Upper lobe of left lung (tissue), 6 donors: ENCODE results near the gene BBC3. TPM values are rescaled to one million over a fixed set of nuclear protein-coding genes. Genes with fewer than 3 reads are reported as not detected.

ENCODE experiments used
- ATAC-seq, 2 donors: fragments of 200-7000 bp; cut with Tn5 transposase; one replicate each; pipeline ENCODE4 v1.9.1; 2022; ENCODE audit warnings: mild to moderate bottlenecking in 2 of 2, moderate library complexity in 2 of 2; ENCODE audit not compliant: low FRiP score in 2 of 2
- DNase-seq, 2 donors: peaks; one replicate each; pipeline ENCODE4 v3.0.0-alpha.2; 2019 to 2020
- H3K27ac ChIP-seq, 4 donors: fragments of 200-600 bp; sonication (generic); one replicate each; pipeline ENCODE4 v1.5.1; 2016 to 2019
- H3K27me3 ChIP-seq, 4 donors: fragments of 200-600 bp; sonication (generic); one replicate each; pipeline ENCODE4 v1.5.1; 2017 to 2019
- H3K36me3 ChIP-seq, 4 donors: fragments of 200-600 bp; sonication (generic); one replicate each; pipeline ENCODE4 v1.5.1; 2016 to 2019
- H3K4me1 ChIP-seq, 4 donors: fragments of 200-600 bp; sonication (generic); one replicate each; pipeline ENCODE4 v1.5.1; 2018 to 2019
- H3K4me3 ChIP-seq, 4 donors: fragments of 200-600 bp; sonication (generic); one replicate each; pipeline ENCODE4 v1.5.1; 2017 to 2019; ENCODE audit warnings: mild to moderate bottlenecking in 2 of 4, moderate library complexity in 1 of 4
- H3K9me3 ChIP-seq, 4 donors: fragments of 200-600 bp; sonication (generic); one replicate each; pipeline ENCODE4 v1.5.1; 2018 to 2019
- CTCF ChIP-seq, 6 experiments: fragments of 450-650 bp in 4 of 6; fragments of 200-600 bp in 2 of 6; sonication (generic) in 2 of 6; IDR thresholded peaks; one replicate each; pipeline ENCODE4 v1.5.1; 2016 to 2019; ENCODE audit warnings: antibody characterized with exemption in 6 of 6
- EP300 ChIP-seq, 4 donors: sonication (generic); formaldehyde crosslinking; IDR thresholded peaks; one replicate each; pipeline ENCODE4 v1.5.1; 2017; ENCODE audit warnings: antibody characterized with exemption in 4 of 4, control low read depth in 2 of 4
- POLR2A ChIP-seq, 4 donors: fragments of 450-650 bp; IDR thresholded peaks; one replicate each; pipeline ENCODE4 v1.5.1; 2016 to 2017; ENCODE audit warnings: antibody characterized with exemption in 4 of 4, mild to moderate bottlenecking in 2 of 4
- POLR2AphosphoS5 ChIP-seq, 2 donors: sonication (generic); formaldehyde crosslinking; IDR thresholded peaks; one replicate each; pipeline ENCODE4 v1.5.1; 2017; ENCODE audit warnings: antibody characterized with exemption in 2 of 2
- WGBS, 2 donors: methylation state at CpG; one replicate each; pipeline ENCODE4 v1.1.5; 2017 to 2018; 5-methylcytosine and 5-hydroxymethylcytosine counted together
- total RNA-seq, 6 donors: library from RNA; depleted of rRNA in 4 of 6; stranded (reverse); fragments of >200 nt in 4 of 6; gene quantifications; one replicate each; pipeline versions ENCODE4 v1.1.0 to v1.2.1, GENCODE V29; 2016 to 2021
- donor health status: DM: no; HTN: no; CAD: no; lungs with moderate emphysema.
- donor health status: DM: no; HTN: yes; CAD: no; lungs with severe emphysema.

The BBC3 gene
- total RNA-seq, 6 donors from 2014 or later = 7.4 to 29.3 (median 15.9) TPM

GRCh38 chr19:47230054-47230920 lies 712 bp downstream of the BBC3 start:
- Histone ChIP-seq H3K4me3 (peak overlapping the region; percentile 90 to 99 (median 99)), H3K9me3 (no peaks in the 10 kb centered on the region), H3K27ac (peak overlapping the region; percentile 98 to 100 (median 100)), H3K27me3 (no peaks in the 10 kb centered on the region), H3K4me1 (peaks cover 46 to 75% (median 60%) of the 10 kb centered on the region in 4 donors), H3K36me3 (no peaks in the 10 kb centered on the region)
- peak in 1 of 2 donors; percentile 14 for ATAC-seq
- 4% methylated on average over 4 of the region's 84 CpGs; no CpG with 5 or more reads in 1 of the 2 donors for WGBS, 2 donors
- peak; percentile 72 to 98 for DNase-seq
- TF ChIP-seq POLR2AphosphoS5 (IDR thresholded peaks at IDR 0.05) (peak in 1 of 2 donors; percentile 18), CTCF (IDR thresholded peaks at IDR 0.05) (peak; percentile 95 to 99 (median 96)), POLR2A (IDR thresholded peaks at IDR 0.05) (no peak), EP300 (IDR thresholded peaks at IDR 0.05) (no peak)

DNA sequence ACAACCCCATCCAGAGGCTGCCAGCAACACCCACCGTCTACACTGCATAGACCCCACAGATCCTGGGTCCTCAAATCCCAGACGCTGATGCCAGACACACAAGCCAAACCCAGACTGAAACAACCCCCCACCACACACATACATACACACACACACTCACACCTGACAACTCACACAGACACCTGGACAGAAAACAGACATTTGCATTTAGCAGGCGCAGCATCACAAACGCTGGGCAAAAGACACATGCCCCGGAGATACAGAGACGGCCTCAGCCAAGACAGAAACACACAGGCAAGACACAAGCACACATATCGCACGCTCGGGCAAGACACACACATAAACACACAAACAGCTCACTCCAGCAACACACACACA lies 1.3 kb downstream of the BBC3 start:
- WGBS, 2 donors = 9 to 14% methylated on average over 9 of the region's 9 CpGs
- peak overlapping the region; percentile 98 to 100 (median 100) for H3K27ac ChIP-seq
- H3K4me1 ChIP-seq = peaks cover 49 to 75% (median 61%) of the 10 kb centered on the region in 4 donors
- ATAC-seq = no peak
- no peaks in the 10 kb centered on the region for H3K9me3 ChIP-seq
- peak overlapping the region; percentile 90 to 99 (median 99) for H3K4me3 ChIP-seq
- no peaks in the 10 kb centered on the region for H3K27me3 ChIP-seq
- no peaks in the 10 kb centered on the region for H3K36me3 ChIP-seq
- DNase-seq = no peak
- TF ChIP-seq POLR2A (IDR thresholded peaks at IDR 0.05) = no peak
- TF ChIP-seq CTCF (IDR thresholded peaks at IDR 0.05) = no peak
- TF ChIP-seq EP300 (IDR thresholded peaks at IDR 0.05) = no peak
- TF ChIP-seq POLR2AphosphoS5 (IDR thresholded peaks at IDR 0.05) = no peak

GRCh38 chr19:47228937-47229675 lies 1.9 kb downstream of the BBC3 start:
- Histone ChIP-seq H3K4me1 (peaks cover 49 to 75% (median 61%) of the 10 kb centered on the region in 4 donors), H3K9me3 (no peaks in the 10 kb centered on the region), H3K4me3 (peak overlapping the region in 3 of 4 donors; percentile 90 to 99 (median 99)), H3K36me3 (peaks cover 0 to under 1% (median 0%) of the 10 kb centered on the region in 4 donors), H3K27me3 (no peaks in the 10 kb centered on the region), H3K27ac (peak overlapping the region; percentile 98 to 100 (median 100))
- ATAC-seq (no peak), DNase-seq (peak in 1 of 2 donors; percentile 42)
- no peak for TF ChIP-seq POLR2AphosphoS5 (IDR thresholded peaks at IDR 0.05)
- TF ChIP-seq POLR2A (IDR thresholded peaks at IDR 0.05) = no peak
- no peak for TF ChIP-seq CTCF (IDR thresholded peaks at IDR 0.05)
- TF ChIP-seq EP300 (IDR thresholded peaks at IDR 0.05) = no peak
- 16 to 21% methylated on average over 5 to 10 of the region's 10 CpGs for WGBS, 2 donors

DNA sequence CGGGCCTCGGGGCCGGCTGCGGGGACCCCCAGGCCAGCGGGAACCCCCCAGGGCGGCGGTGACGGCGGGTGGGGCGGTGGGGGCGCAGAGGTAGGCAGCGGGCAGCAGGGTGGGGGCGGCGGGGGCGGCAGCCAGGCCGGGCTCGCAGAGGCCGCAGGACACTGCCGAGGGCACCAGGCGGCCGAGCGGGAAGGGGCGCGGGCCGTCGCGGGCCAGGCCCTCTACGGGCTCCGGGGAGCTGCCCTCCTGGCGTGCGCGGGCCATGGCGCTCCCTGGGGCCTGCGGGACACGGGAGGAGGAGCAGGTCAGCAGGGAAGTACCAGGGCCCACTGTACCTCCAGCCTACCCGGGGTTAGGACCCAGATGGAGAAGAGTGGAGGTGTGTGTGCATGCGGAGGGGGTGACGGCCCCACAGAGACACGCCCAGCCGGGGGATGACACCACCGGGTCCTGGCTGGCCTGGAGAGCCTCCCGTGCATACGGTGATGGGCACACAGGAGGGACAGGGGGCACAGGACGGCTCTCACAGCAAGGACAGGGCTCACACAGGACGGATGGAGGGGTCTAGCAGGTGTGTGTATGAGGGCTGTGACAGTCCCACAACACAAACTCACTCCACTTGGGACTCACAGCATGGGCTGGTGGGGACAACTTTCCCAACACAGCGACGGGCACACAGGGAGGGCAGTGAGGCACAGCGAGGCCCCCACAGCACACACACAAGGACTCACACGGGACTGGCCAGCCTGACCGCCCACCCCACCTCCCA lies 2.6 kb downstream of the BBC3 start:
- peaks cover 49 to 75% (median 61%) of the 10 kb centered on the region in 4 donors for H3K4me1 ChIP-seq
- ATAC-seq (no peak), DNase-seq (peak; percentile 71 to 95)
- H3K27me3 ChIP-seq = no peaks in the 10 kb centered on the region
- H3K27ac ChIP-seq = peak overlapping the region; percentile 98 to 100 (median 100)
- peaks cover 0 to 8% (median 2%) of the 10 kb centered on the region in 4 donors for H3K36me3 ChIP-seq
- no peaks in the 10 kb centered on the region for H3K9me3 ChIP-seq
- H3K4me3 ChIP-seq = peak overlapping the region; percentile 64 to 99 (median 94)
- 9 to 10% methylated on average over 2 to 25 of the region's 50 CpGs for WGBS, 2 donors
- TF ChIP-seq POLR2A (IDR thresholded peaks at IDR 0.05) = no peak
- peak in 1 of 2 donors; percentile 20 for TF ChIP-seq POLR2AphosphoS5 (IDR thresholded peaks at IDR 0.05)
